Neural cell (in vitro differentiated cells): ENCODE results near the gene TMTC1.

Source experiments
- EZH2 ChIP-seq: fragments of 200-600, 300-800 bp; shearing (Covaris generic), sonication (generic); IDR thresholded peaks from 2 replicates; pipeline ENCODE4 v1.6.1; 2014; ENCODE audit warnings: antibody characterized with exemption, low read length, borderline replicate concordance, mild to moderate bottlenecking; ENCODE audit not compliant: insufficient read depth, poor library complexity, severe bottlenecking
- POLR2AphosphoS5 ChIP-seq: IDR thresholded peaks from 2 replicates; pipeline ENCODE4 v1.6.1; 2012
- RAD21 ChIP-seq: fragments of 450-650 bp; conservative IDR thresholded peaks from 2 replicates; pipeline ENCODE4 v1.6.1; 2014; ENCODE audit warnings: antibody characterized with exemption, mild to moderate bottlenecking, moderate library complexity
- TF ChIP-seq, protein P1 (sequence below): fragments of 450-650 bp; IDR thresholded peaks from 2 replicates; pipeline ENCODE4 v1.5.1; 2014; ENCODE audit warnings: antibody characterized with exemption, mild to moderate bottlenecking, moderate library complexity; ENCODE audit not compliant: poor library complexity, severe bottlenecking
- TF ChIP-seq, protein P2 (sequence below): IDR thresholded peaks from 2 replicates; pipeline ENCODE4 v1.6.1; 2012; ENCODE audit warnings: borderline replicate concordance

DNA sequence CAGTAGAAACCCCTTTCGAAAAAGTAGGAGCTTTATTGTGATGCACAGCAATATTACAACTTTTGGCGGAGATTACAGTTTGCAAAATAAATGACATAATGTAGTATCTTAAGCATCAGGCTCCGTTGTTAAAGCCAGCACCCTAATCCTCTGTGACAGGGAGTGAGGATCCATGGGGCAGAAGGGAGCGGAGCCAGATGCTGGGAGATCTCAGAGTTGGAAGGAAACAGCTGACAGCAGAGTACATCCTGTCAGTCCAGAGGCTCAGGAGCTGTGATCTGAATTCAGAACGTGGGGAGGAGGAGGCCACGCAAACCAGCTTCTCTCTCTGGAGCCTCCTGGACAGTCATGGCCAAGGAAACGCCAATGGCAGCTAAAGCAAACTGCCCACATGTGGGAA is 55.7 kb downstream of the TMTC1 start:
- TF ChIP-seq, protein P1, sequence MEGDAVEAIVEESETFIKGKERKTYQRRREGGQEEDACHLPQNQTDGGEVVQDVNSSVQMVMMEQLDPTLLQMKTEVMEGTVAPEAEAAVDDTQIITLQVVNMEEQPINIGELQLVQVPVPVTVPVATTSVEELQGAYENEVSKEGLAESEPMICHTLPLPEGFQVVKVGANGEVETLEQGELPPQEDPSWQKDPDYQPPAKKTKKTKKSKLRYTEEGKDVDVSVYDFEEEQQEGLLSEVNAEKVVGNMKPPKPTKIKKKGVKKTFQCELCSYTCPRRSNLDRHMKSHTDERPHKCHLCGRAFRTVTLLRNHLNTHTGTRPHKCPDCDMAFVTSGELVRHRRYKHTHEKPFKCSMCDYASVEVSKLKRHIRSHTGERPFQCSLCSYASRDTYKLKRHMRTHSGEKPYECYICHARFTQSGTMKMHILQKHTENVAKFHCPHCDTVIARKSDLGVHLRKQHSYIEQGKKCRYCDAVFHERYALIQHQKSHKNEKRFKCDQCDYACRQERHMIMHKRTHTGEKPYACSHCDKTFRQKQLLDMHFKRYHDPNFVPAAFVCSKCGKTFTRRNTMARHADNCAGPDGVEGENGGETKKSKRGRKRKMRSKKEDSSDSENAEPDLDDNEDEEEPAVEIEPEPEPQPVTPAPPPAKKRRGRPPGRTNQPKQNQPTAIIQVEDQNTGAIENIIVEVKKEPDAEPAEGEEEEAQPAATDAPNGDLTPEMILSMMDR: no peak
- no peak for TF ChIP-seq POLR2AphosphoS5
- TF ChIP-seq, protein P2, sequence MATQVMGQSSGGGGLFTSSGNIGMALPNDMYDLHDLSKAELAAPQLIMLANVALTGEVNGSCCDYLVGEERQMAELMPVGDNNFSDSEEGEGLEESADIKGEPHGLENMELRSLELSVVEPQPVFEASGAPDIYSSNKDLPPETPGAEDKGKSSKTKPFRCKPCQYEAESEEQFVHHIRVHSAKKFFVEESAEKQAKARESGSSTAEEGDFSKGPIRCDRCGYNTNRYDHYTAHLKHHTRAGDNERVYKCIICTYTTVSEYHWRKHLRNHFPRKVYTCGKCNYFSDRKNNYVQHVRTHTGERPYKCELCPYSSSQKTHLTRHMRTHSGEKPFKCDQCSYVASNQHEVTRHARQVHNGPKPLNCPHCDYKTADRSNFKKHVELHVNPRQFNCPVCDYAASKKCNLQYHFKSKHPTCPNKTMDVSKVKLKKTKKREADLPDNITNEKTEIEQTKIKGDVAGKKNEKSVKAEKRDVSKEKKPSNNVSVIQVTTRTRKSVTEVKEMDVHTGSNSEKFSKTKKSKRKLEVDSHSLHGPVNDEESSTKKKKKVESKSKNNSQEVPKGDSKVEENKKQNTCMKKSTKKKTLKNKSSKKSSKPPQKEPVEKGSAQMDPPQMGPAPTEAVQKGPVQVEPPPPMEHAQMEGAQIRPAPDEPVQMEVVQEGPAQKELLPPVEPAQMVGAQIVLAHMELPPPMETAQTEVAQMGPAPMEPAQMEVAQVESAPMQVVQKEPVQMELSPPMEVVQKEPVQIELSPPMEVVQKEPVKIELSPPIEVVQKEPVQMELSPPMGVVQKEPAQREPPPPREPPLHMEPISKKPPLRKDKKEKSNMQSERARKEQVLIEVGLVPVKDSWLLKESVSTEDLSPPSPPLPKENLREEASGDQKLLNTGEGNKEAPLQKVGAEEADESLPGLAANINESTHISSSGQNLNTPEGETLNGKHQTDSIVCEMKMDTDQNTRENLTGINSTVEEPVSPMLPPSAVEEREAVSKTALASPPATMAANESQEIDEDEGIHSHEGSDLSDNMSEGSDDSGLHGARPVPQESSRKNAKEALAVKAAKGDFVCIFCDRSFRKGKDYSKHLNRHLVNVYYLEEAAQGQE: no peak
- TF ChIP-seq EZH2: no peak
- no peak for TF ChIP-seq RAD21
